Body of pancreas (tissue), 4 donors: Measurements from ENCODE around the gene SEC24A. TPM values are rescaled to one million over a fixed set of nuclear protein-coding genes. Genes with fewer than 3 reads are reported as not detected.
"Not testable (repeated sequence)": the region's sequence is repeated elsewhere in the genome, so short reads cannot be mapped to it uniquely, and the experiment has no call there.

ENCODE experiments used
- ATAC-seq: fragments of 150-250 bp; one replicate; pipeline ENCODE4 v1.9.1; 2016
- DNase-seq, 4 donors: peaks; one replicate each; pipeline ENCODE4 v3.0.0-alpha.2; 2019
- H3K27ac ChIP-seq, 4 donors: fragments of 200-600 bp; sonication (generic); 1 replicate in 3 of 4; 2 replicates in 1 of 4; pipeline versions ENCODE4 v1.5.1 to v1.6.1; 2016 to 2019; ENCODE audit warnings: mild to moderate bottlenecking in 1 of 4, mixed read lengths in 1 of 4, moderate library complexity in 1 of 4
- H3K27me3 ChIP-seq, 2 donors: fragments of 200-600 bp; sonication (generic); one replicate each; pipeline ENCODE4 v1.6.0; 2016; ENCODE audit warnings: mild to moderate bottlenecking in 1 of 2
- H3K36me3 ChIP-seq, 2 donors: fragments of 200-600 bp; sonication (generic); replicated peaks in 1 of 2; 2 replicates each; pipeline ENCODE4 v1.5.1; 2016; ENCODE audit warnings: low read depth in 2 of 2; ENCODE audit not compliant: insufficient read depth in 1 of 2
- H3K4me1 ChIP-seq: fragments of 200-600 bp; sonication (generic); one replicate; pipeline ENCODE4 v1.6.0; 2016
- H3K4me3 ChIP-seq, 2 donors: fragments of 200-600 bp; sonication (generic); 1 replicate in 1 of 2; 2 replicates in 1 of 2; pipeline ENCODE4 v1.5.1; 2016 to 2019
- H3K9me3 ChIP-seq, 3 donors: fragments of 200-600 bp; sonication (generic); 1 replicate in 2 of 3; 2 replicates in 1 of 3; pipeline ENCODE4 v1.5.1; 2016
- CTCF ChIP-seq, 7 experiments: fragments of 450-650 bp in 4 of 7; fragments of 200-600 bp in 3 of 7; sonication (generic) in 3 of 7; IDR thresholded peaks; one replicate each; pipeline ENCODE4 v1.5.1; 2016 to 2019; ENCODE audit warnings: antibody characterized with exemption in 7 of 7
- POLR2A ChIP-seq, 3 donors: fragments of 450-650 bp; IDR thresholded peaks; one replicate each; pipeline ENCODE4 v1.6.1; 2016; ENCODE audit warnings: antibody characterized with exemption in 3 of 3, mild to moderate bottlenecking in 2 of 3
- WGBS, 2 donors: methylation state at CpG; one replicate each; pipeline ENCODE4 v1.1.5; 2017; 5-methylcytosine and 5-hydroxymethylcytosine counted together
- intact Hi-C: fragments of 100-400 bp; cut with DNase I; formaldehyde crosslinking; loops from one replicate; pipeline ENCODE4 v1.15.1; 2023
- total RNA-seq, 2 donors: library from RNA; depleted of rRNA; stranded (reverse); fragments of >200 nt; gene quantifications; one replicate each; pipeline ENCODE4 v1.1.0, GENCODE V29; 2016

Gene SEC24A
- total RNA-seq, 2 donors from 2014 or later: 10.2 to 12.2 TPM

DNA sequence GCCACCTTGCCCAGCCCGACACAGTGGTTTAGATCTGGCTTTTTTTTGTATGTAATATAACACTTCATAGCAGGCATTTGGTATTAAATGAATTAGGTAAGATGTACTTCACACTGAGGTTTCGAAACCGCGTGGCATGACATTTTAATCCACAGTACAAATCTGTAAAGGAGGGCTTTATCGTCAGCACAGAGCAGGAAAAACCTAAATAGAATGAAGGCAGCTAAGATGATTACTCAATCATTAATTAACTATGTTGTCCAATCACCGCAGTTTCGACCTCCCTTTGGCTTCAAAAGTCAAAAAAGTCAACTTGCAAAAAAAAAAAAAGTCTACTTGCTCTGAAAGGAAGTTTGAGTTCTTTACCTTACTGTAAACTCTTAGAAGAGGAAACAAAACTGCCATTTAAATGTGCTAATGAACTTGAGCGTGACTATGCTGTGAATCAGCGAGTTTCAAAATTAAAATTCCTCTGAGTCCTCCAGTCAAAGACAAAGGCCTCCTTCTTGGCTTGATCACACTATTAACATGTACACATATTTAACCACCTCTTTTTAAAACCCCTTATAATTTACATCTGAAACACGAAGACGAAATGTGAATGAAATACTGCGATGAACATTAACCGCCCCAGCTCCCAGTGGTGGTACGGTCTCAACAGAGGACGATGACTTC, 698 bp upstream of the SEC24A start:
- ATAC-seq (peak; percentile 51), DNase-seq (peak in 3 of 4 donors; percentile 22 to 42 (median 28))
- peak overlapping the region; percentile 32 to 93 for H3K4me3 ChIP-seq
- H3K27ac ChIP-seq: peak overlapping the region; percentile 93 to 96 (median 95)
- peaks cover 34% of the 10 kb centered on the region for H3K4me1 ChIP-seq
- no peaks in the 10 kb centered on the region for H3K9me3 ChIP-seq
- intact Hi-C loops: no loop called here
- no peaks in the 10 kb centered on the region for H3K36me3 ChIP-seq
- H3K27me3 ChIP-seq: no peaks in the 10 kb centered on the region
- 2 to 3% methylated on average over 15 of the region's 15 CpGs for WGBS, 2 donors
- no peak for TF ChIP-seq POLR2A (IDR thresholded peaks at IDR 0.05)

GRCh38 chr5:134649163-134649835, 714 bp downstream of the SEC24A start:
- 1% methylated on average over 13 to 18 of the region's 18 CpGs for WGBS, 2 donors
- intact Hi-C loops: no loop called here
- DNase-seq: peak in 2 of 4 donors; percentile 47 to 49
- Histone ChIP-seq H3K36me3 (no peaks in the 10 kb centered on the region), H3K4me1 (peaks cover 39% of the 10 kb centered on the region), H3K4me3 (peak overlapping the region; percentile 93), H3K9me3 (no peaks in the 10 kb centered on the region), H3K27me3 (no peaks in the 10 kb centered on the region), H3K27ac (peak overlapping the region; percentile 93 to 96 (median 95))
- no peak for TF ChIP-seq CTCF (IDR thresholded peaks at IDR 0.05)
- TF ChIP-seq POLR2A (IDR thresholded peaks at IDR 0.05): no peak
- peak; percentile 12 for ATAC-seq

GRCh38 chr5:134650660-134651059, 2.1 kb downstream of the SEC24A start:
- DNase-seq, H3K36me3 ChIP-seq, intact Hi-C loops, H3K4me3 ChIP-seq, H3K27me3 ChIP-seq, ATAC-seq, H3K9me3 ChIP-seq: not testable (repeated sequence)
- Histone ChIP-seq H3K4me1 (peaks cover 46% of the 10 kb centered on the region), H3K27ac (peak overlapping the region in 1 of 4 donors; percentile 96)
- WGBS, 2 donors: 36 to 40% methylated on average over 6 of the region's 6 CpGs

DNA sequence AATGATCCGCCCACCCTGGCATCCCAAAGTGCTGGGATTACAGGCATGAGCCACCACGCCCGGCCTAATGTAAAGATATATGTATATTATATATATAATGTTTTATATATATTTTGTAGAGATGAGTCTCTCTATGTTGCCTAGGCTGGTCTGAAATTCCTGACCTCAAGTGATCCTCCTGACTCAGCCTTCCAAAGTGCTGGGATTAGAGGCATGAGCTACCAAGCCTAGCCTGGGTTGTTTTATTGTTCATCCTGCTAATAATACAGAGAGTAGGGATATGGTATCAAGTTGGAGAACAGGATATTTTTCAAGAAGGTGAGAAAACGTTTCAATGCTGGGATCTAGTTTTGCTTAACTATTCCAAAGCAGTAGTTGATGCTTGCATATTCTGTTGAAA, 2.9 kb downstream of the SEC24A start:
- intact Hi-C loops: no loop called here
- no peak overlapping the region for H3K4me3 ChIP-seq
- ATAC-seq: no peak

DNA sequence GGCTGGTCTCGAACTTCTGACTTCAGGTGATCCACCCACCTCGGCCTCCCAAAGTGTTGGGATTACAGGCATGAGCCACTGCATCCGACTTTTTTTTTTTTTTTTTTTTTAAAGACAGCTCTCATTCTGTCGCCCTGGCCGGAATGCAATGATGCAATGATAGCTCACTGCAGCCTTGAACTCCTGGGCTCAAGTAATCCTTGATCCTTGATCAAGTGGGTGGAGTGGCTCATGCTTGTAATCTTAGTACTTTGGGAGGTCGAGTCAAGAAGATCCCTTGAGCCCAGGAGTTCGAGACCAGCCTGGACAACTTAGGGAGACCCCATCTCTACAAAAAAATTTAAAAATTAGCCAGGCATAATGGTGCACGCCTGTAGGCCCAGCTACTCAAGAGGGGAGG, 8.1 kb downstream of the SEC24A start:
- Histone ChIP-seq H3K4me3 (no peak overlapping the region), H3K27me3 (no peaks in the 10 kb centered on the region), H3K27ac (no peak overlapping the region), H3K36me3 (peaks cover 0 to 2% of the 10 kb centered on the region in 2 donors), H3K9me3 (no peaks in the 10 kb centered on the region), H3K4me1 (peaks cover 44% of the 10 kb centered on the region)
- ATAC-seq: no peak
- intact Hi-C loops: no loop called here
- no peak for TF ChIP-seq POLR2A (IDR thresholded peaks at IDR 0.05)
- no peak for TF ChIP-seq CTCF (IDR thresholded peaks at IDR 0.05)
- DNase-seq: no peak
- 65 to 77% methylated on average over 7 to 8 of the region's 8 CpGs for WGBS, 2 donors

More for the DNA sequence above, 2.9 kb downstream of the SEC24A start:
- Histone ChIP-seq H3K9me3 (no peaks in the 10 kb centered on the region), H3K4me1 (peaks cover 45% of the 10 kb centered on the region), H3K27ac (no peak overlapping the region), H3K27me3 (no peaks in the 10 kb centered on the region), H3K36me3 (no peaks in the 10 kb centered on the region)
- TF ChIP-seq POLR2A (IDR thresholded peaks at IDR 0.05) (no peak), CTCF (IDR thresholded peaks at IDR 0.05) (no peak)
- no peak for DNase-seq
- 83 to 87% methylated on average over 4 of the region's 4 CpGs for WGBS, 2 donors
